Ascending aorta (tissue), 2 donors: Measurements from ENCODE around the gene CDC14B. TPM values are rescaled to one million over a fixed set of nuclear protein-coding genes. Genes with fewer than 3 reads are reported as not detected.
"Not testable (repeated sequence)": the region's sequence is repeated elsewhere in the genome, so short reads cannot be mapped to it uniquely, and the experiment has no call there.

Source experiments
- DNase-seq, 2 donors: peaks; one replicate each; pipeline ENCODE4 v3.0.0-alpha.2; 2019; ENCODE audit warnings: low spot score in 2 of 2
- H3K27ac ChIP-seq, 2 donors: fragments of 200-600 bp; sonication (generic); one replicate each; pipeline ENCODE4 v1.5.1; 2016 to 2017; ENCODE audit warnings: mild to moderate bottlenecking in 1 of 2
- H3K27me3 ChIP-seq: fragments of 200-600 bp; sonication (generic); one replicate; pipeline ENCODE4 v1.5.1; 2017
- H3K36me3 ChIP-seq, 2 donors: fragments of 200-600 bp; sonication (generic); one replicate each; pipeline ENCODE4 v1.5.1; 2016
- H3K4me1 ChIP-seq, 2 donors: fragments of 200-600 bp; sonication (generic); one replicate each; pipeline ENCODE4 v1.5.1; 2016 to 2017; ENCODE audit warnings: mild to moderate bottlenecking in 1 of 2
- H3K4me3 ChIP-seq, 2 donors: fragments of 200-600 bp; sonication (generic); one replicate each; pipeline ENCODE4 v1.5.1; 2016 to 2017; ENCODE audit warnings: mild to moderate bottlenecking in 1 of 2
- H3K9me3 ChIP-seq, 2 donors: fragments of 200-600 bp; sonication (generic); one replicate each; pipeline ENCODE4 v1.5.1; 2016
- CTCF ChIP-seq, 3 experiments: fragments of 200-600 bp in 2 of 3; fragments of 450-650 bp in 1 of 3; sonication (generic) in 2 of 3; IDR thresholded peaks; one replicate each; pipeline ENCODE4 v1.5.1; 2016 to 2019; ENCODE audit warnings: antibody characterized with exemption in 3 of 3, mild to moderate bottlenecking in 1 of 3, moderate library complexity in 1 of 3
- intact Hi-C: fragments of 100-400 bp; cut with DNase I; formaldehyde crosslinking; loops from one replicate; pipeline ENCODE4 v1.15.1; 2023
- total RNA-seq: library from RNA; depleted of rRNA; stranded (reverse); fragments of >200 nt; gene quantifications from one replicate; pipeline ENCODE4 v1.1.0, GENCODE V29; 2016

CDC14B gene
- total RNA-seq, 1 donor from 2014 or later, result 47.8 TPM

- no peak for DNase-seq
- peaks cover 0 to 12% of the 10 kb centered on the region in 2 donors for H3K4me1 ChIP-seq
- H3K27me3 ChIP-seq, result no peaks in the 10 kb centered on the region
- no peak for TF ChIP-seq CTCF (IDR thresholded peaks at IDR 0.05)
- no peaks in the 10 kb centered on the region for H3K36me3 ChIP-seq
- H3K27ac ChIP-seq, result no peak overlapping the region
- intact Hi-C loops, result no loop called here
- H3K4me3 ChIP-seq, result no peak overlapping the region
- H3K9me3 ChIP-seq, result no peaks in the 10 kb centered on the region
These were observed 20.3 kb downstream of the CDC14B start for GRCh38 chr9:96599298-96599697.

- Histone ChIP-seq H3K9me3 (no peaks in the 10 kb centered on the region), H3K4me3 (no peak overlapping the region), H3K27me3 (no peaks in the 10 kb centered on the region), H3K27ac (no peak overlapping the region), H3K36me3 (no peaks in the 10 kb centered on the region), H3K4me1 (no peaks in the 10 kb centered on the region)
- TF ChIP-seq CTCF (IDR thresholded peaks at IDR 0.05), result no peak
- DNase-seq, result no peak
- intact Hi-C loops, result no loop called here
These were observed 23.0 kb downstream of the CDC14B start for GRCh38 chr9:96596601-96597111.

- H3K9me3 ChIP-seq, result no peaks in the 10 kb centered on the region
- intact Hi-C loops, result no loop called here
- TF ChIP-seq CTCF (IDR thresholded peaks at IDR 0.05), result no peak
These were observed 32.0 kb downstream of the CDC14B start for GRCh38 chr9:96587338-96588315.

GRCh38 chr9:96585426-96585825, 34.2 kb downstream of the CDC14B start:
- no peak for DNase-seq
- Histone ChIP-seq H3K27ac (no peak overlapping the region), H3K27me3 (no peaks in the 10 kb centered on the region), H3K36me3 (no peaks in the 10 kb centered on the region), H3K4me1 (no peaks in the 10 kb centered on the region), H3K4me3 (no peak overlapping the region), H3K9me3 (no peaks in the 10 kb centered on the region)
- intact Hi-C loops, result no loop called here
- TF ChIP-seq CTCF (IDR thresholded peaks at IDR 0.05), result no peak

More at GRCh38 chr9:96587338-96588315, 32.0 kb downstream of the CDC14B start:
- no peak overlapping the region for H3K27ac ChIP-seq
- H3K4me1 ChIP-seq, result no peaks in the 10 kb centered on the region
- H3K4me3 ChIP-seq, result no peak overlapping the region
- H3K27me3 ChIP-seq, result no peaks in the 10 kb centered on the region
- H3K36me3 ChIP-seq, result no peaks in the 10 kb centered on the region
- no peak for DNase-seq

- intact Hi-C loops, H3K27ac ChIP-seq, H3K27me3 ChIP-seq, H3K36me3 ChIP-seq, H3K4me3 ChIP-seq, H3K4me1 ChIP-seq, H3K9me3 ChIP-seq, DNase-seq: not testable (repeated sequence)
These were observed 37.4 kb downstream of the CDC14B start for GRCh38 chr9:96582199-96582598.

GRCh38 chr9:96581786-96582185, 37.9 kb downstream of the CDC14B start:
- no peak overlapping the region for H3K27ac ChIP-seq
- H3K36me3 ChIP-seq, result no peaks in the 10 kb centered on the region
- H3K4me3 ChIP-seq, result no peak overlapping the region
- no peaks in the 10 kb centered on the region for H3K27me3 ChIP-seq
- intact Hi-C loops, result no loop called here
- TF ChIP-seq CTCF (IDR thresholded peaks at IDR 0.05), result no peak
- no peaks in the 10 kb centered on the region for H3K9me3 ChIP-seq
- H3K4me1 ChIP-seq, result no peaks in the 10 kb centered on the region
- DNase-seq, result no peak
